Endothelial cell of umbilical vein (primary cell): Measurements from ENCODE around the gene TTLL13. TPM values are rescaled to one million over a fixed set of nuclear protein-coding genes. Genes with fewer than 3 reads are reported as not detected.

ENCODE experiments used
- BruUV-seq: library from RNA; stranded (reverse); fragments of 400-500 nt; replicated peaks from 2 replicates; lab custom pipeline; 2021; lab: Mats Ljungman, UMichigan
- CTCF ChIA-PET: fragments of 300-600, 350-600 bp; sonication (Branson Sonifier 250); formaldehyde crosslinking; loops from one replicate; lab custom pipeline; 2021; ENCODE audit warnings: antibody characterized with exemption, inconsistent platforms; lab: Charles Lee
- POLR2A ChIA-PET: fragments of 300-600, 350-600 bp; sonication (Branson Sonifier 250); formaldehyde crosslinking; loops from one replicate; lab custom pipeline; 2021; ENCODE audit warnings: antibody characterized with exemption, inconsistent platforms; lab: Charles Lee
- DNase-seq: peaks from one replicate; pipeline ENCODE4 v3.0.0-alpha.2; 2011; ENCODE audit warnings: low read depth, low spot score
- FAIRE-seq: peaks from 2 replicates; lab custom pipeline; 2011; peaks lifted over from hg19 to GRCh38; lab: Jason Lieb, UNC
- H2AFZ ChIP-seq: 2 replicates; pipeline ENCODE4 v1.6.0; 2012; ENCODE audit warnings: low read depth, low read length, control low read depth, inconsistent platforms
- H3K27ac ChIP-seq: 2 replicates; pipeline ENCODE4 v1.5.1; 2011; ENCODE audit warnings: low read depth, mild to moderate bottlenecking, control low read depth, low read length, moderate library complexity; ENCODE audit not compliant: insufficient read depth
- H3K27me3 ChIP-seq, 2 experiments: 2 replicates each; pipeline versions ENCODE4 v1.6.0 to v1.6.1; 2011; ENCODE audit warnings: low read length in 2 of 2, mixed read lengths in 1 of 2; ENCODE audit not compliant: control insufficient read depth in 2 of 2, insufficient read depth in 2 of 2
- H3K36me3 ChIP-seq, 2 experiments: 2 replicates in 1 of 2; 3 replicates in 1 of 2; pipeline ENCODE4 v1.5.1; 2011; ENCODE audit warnings: low read length in 2 of 2, mild to moderate bottlenecking in 1 of 2, moderate library complexity in 1 of 2; ENCODE audit not compliant: control insufficient read depth in 2 of 2, insufficient read depth in 2 of 2; ENCODE audit errors: extremely low read depth in 1 of 2
- H3K4me1 ChIP-seq: 3 replicates; pipeline ENCODE4 v1.5.1; 2011; ENCODE audit warnings: mild to moderate bottlenecking, low read length; ENCODE audit not compliant: control insufficient read depth, insufficient read depth; ENCODE audit errors: extremely low read depth
- H3K4me2 ChIP-seq: 2 replicates; pipeline ENCODE4 v1.6.1; 2011; ENCODE audit warnings: low read length, control low read depth, mixed read lengths; ENCODE audit not compliant: insufficient read depth
- H3K4me3 ChIP-seq, 3 experiments: fragments of 200-600 bp in 1 of 3; sonication (generic), shearing (Covaris generic) in 1 of 3; replicated peaks in 1 of 3; 2 replicates each; pipeline ENCODE4 v1.5.1; 2011 to 2016; ENCODE audit warnings: control low read depth in 3 of 3, low read length in 3 of 3, mild to moderate bottlenecking in 2 of 3, inconsistent platforms in 1 of 3, low read depth in 1 of 3, moderate library complexity in 1 of 3; ENCODE audit not compliant: insufficient read depth in 1 of 3
- H3K79me2 ChIP-seq: 2 replicates; pipeline ENCODE4 v1.6.0; 2012; ENCODE audit warnings: low read length, inconsistent platforms; ENCODE audit not compliant: control insufficient read depth, insufficient read depth
- H3K9ac ChIP-seq: replicated peaks from 2 replicates; pipeline ENCODE3; 2011; ENCODE audit warnings: low read length, control low read depth; ENCODE audit not compliant: insufficient read depth; ENCODE audit errors: extremely low read depth
- H3K9me1 ChIP-seq: replicated peaks from 3 replicates; pipeline ENCODE4 v1.6.0; 2011; ENCODE audit warnings: mild to moderate bottlenecking, low read length; ENCODE audit not compliant: control insufficient read depth, insufficient read depth; ENCODE audit errors: extremely low read depth
- H3K9me3 ChIP-seq: replicated peaks from 2 replicates; pipeline ENCODE4 v1.5.1; 2012; ENCODE audit warnings: low read length, inconsistent platforms; ENCODE audit not compliant: control insufficient read depth, insufficient read depth
- H4K20me1 ChIP-seq: replicated peaks from 2 replicates; pipeline ENCODE3; 2011; ENCODE audit warnings: mild to moderate bottlenecking, low read length; ENCODE audit not compliant: control insufficient read depth, insufficient read depth; ENCODE audit errors: extremely low read depth
- EZH2 ChIP-seq: IDR thresholded peaks from 2 replicates; pipeline ENCODE4 v1.6.1; 2012; ENCODE audit warnings: borderline replicate concordance, low read depth, mild to moderate bottlenecking, moderate library complexity, low read length, inconsistent platforms; ENCODE audit not compliant: severe bottlenecking
- FOS ChIP-seq: IDR thresholded peaks from 2 replicates; pipeline ENCODE4 v1.6.1; 2011; ENCODE audit warnings: mild to moderate bottlenecking, low read length, moderate library complexity, borderline replicate concordance; ENCODE audit not compliant: insufficient read depth
- GATA2 ChIP-seq: IDR thresholded peaks from 2 replicates; pipeline ENCODE4 v1.7.0; 2011; ENCODE audit warnings: low read depth, mild to moderate bottlenecking, moderate library complexity, mixed read lengths, low read length; ENCODE audit not compliant: insufficient read length, insufficient read depth
- JUN ChIP-seq: IDR thresholded peaks from 2 replicates; pipeline ENCODE4 v1.6.1; 2011; ENCODE audit warnings: borderline replicate concordance, low read depth; ENCODE audit not compliant: insufficient read length, insufficient read depth
- MYC ChIP-seq: IDR thresholded peaks from one replicate; pipeline ENCODE4 v1.6.1; 2011; ENCODE audit warnings: mild to moderate bottlenecking, low read depth, low read length
- POLR2A ChIP-seq: IDR thresholded peaks from 2 replicates; pipeline ENCODE4 v1.6.1; 2012; ENCODE audit warnings: low read depth, mild to moderate bottlenecking, control low read depth, low read length
- POLR2AphosphoS5 ChIP-seq: IDR thresholded peaks from 2 replicates; pipeline ENCODE4 v1.6.1; 2012; ENCODE audit warnings: low read depth, mild to moderate bottlenecking, control low read depth, low read length, moderate library complexity; ENCODE audit not compliant: insufficient read depth
- dilution Hi-C: fragments of 300-500 bp; cut with MboI; formaldehyde crosslinking; loops from one replicate; pipeline ENCODE4 v1.15.0; 2019; ENCODE audit warnings: low sequenced_read_pairs; ENCODE audit not compliant: extremely low pct_ligation_motif_present
- intact Hi-C: fragments of 100-400 bp; cut with micrococcal nuclease; formaldehyde crosslinking; loops from one replicate; pipeline ENCODE4 v1.10.0; 2022
- polyA plus RNA-seq, 4 experiments: library from polyadenylated mRNA; depleted of rRNA in 3 of 4; stranded (reverse) in 3 of 4; unstranded in 1 of 4; fragments of >200 nt; gene quantifications; 2 replicates each; pipeline versions ENCODE4 v1.2.1 to v1.2.3, GENCODE V29; 2011 to 2012; ENCODE audit warnings: missing spikeins in 1 of 4
- total RNA-seq: library from RNA; stranded (reverse); gene quantifications from 2 replicates; pipeline ENCODE4 v1.2.3, GENCODE V29; 2021
- TF ChIP-seq, protein P1 (sequence below): IDR thresholded peaks from 2 replicates; pipeline ENCODE4 v1.6.1; 2011; ENCODE audit not compliant: insufficient read depth, insufficient read length
- TF ChIP-seq, protein P2 (sequence below), 2 donors: IDR thresholded peaks; 1 replicate in 1 of 2; 2 replicates in 1 of 2; pipeline ENCODE4 v1.5.1; 2011; ENCODE audit warnings: low read length in 2 of 2, mild to moderate bottlenecking in 2 of 2, moderate library complexity in 2 of 2, control low read depth in 1 of 2, inconsistent platforms in 1 of 2, low read depth in 1 of 2; ENCODE audit not compliant: insufficient read depth in 1 of 2; ENCODE audit errors: extremely low read depth in 1 of 2

The TTLL13 gene
- total and polyA plus RNA-seq, 2 donors (not counting 3 experiments of a cell fraction or from before 2014, with no cell fraction given), result 0.04 TPM; not detected in 1

DNA sequence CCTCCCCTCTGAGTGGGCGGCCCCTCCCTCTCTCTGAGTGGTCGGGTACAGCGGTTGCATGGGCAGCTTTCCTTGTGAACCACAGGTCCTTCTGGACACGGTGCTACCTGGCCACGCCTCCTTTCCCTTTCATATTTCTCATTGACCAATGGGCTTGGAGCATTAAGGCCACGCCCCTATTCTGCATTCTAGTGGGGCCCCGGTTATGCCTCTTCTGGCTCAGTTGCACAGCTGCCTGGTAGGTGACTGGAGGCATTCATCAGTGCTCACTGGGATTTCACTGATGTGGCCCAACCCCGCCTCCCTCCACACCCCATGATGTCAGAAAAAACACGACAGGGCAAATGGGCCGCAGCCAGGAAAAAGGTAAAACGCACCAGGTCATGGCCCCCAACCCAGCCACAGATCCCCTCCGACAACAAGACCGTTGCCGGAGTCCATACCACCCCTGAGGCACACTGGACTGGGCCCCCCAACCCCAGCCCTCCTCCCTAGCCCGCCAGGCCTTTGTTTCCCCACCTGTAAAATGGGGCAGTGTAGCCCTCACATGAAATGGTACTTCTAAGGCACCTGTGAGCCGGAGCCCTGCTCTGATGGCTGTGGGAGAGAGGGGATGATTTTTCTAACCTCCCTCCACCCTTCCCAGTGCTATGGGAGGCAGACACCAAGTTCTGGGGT lies 42.5 kb downstream of the TTLL13 start:
- Histone ChIP-seq H3K36me3 (no peaks in the 10 kb centered on the region), H3K27ac (no peak overlapping the region), H3K9me1 (no peaks in the 10 kb centered on the region), H2AFZ (no peak overlapping the region), H3K4me3 (no peak overlapping the region), H4K20me1 (no peaks in the 10 kb centered on the region), H3K9me3 (no peaks in the 10 kb centered on the region), H3K79me2 (no peaks in the 10 kb centered on the region), H3K27me3 (peaks cover 0 to 1% of the 10 kb centered on the region in 2 experiments), H3K4me2 (no peak overlapping the region), H3K9ac (no peak overlapping the region), H3K4me1 (no peaks in the 10 kb centered on the region)
- FAIRE-seq (no peak), DNase-seq (no peak)
- dilution Hi-C loops, result no loop called here
- intact Hi-C loops, result no loop called here
- no peak for TF ChIP-seq JUN
- TF ChIP-seq EZH2, result no peak
- TF ChIP-seq, protein P1, sequence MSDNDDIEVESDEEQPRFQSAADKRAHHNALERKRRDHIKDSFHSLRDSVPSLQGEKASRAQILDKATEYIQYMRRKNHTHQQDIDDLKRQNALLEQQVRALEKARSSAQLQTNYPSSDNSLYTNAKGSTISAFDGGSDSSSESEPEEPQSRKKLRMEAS, result no peak
- TF ChIP-seq, protein P2, sequence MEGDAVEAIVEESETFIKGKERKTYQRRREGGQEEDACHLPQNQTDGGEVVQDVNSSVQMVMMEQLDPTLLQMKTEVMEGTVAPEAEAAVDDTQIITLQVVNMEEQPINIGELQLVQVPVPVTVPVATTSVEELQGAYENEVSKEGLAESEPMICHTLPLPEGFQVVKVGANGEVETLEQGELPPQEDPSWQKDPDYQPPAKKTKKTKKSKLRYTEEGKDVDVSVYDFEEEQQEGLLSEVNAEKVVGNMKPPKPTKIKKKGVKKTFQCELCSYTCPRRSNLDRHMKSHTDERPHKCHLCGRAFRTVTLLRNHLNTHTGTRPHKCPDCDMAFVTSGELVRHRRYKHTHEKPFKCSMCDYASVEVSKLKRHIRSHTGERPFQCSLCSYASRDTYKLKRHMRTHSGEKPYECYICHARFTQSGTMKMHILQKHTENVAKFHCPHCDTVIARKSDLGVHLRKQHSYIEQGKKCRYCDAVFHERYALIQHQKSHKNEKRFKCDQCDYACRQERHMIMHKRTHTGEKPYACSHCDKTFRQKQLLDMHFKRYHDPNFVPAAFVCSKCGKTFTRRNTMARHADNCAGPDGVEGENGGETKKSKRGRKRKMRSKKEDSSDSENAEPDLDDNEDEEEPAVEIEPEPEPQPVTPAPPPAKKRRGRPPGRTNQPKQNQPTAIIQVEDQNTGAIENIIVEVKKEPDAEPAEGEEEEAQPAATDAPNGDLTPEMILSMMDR (IDR thresholded peaks at IDR 0.05; ENCODE audit: extremely low read depth in 1 of 2, insufficient read depth in 1 of 2, low read depth in 1 of 2, low read length in 2 of 2), result no peak
- no peak for TF ChIP-seq POLR2AphosphoS5
- no peak for TF ChIP-seq POLR2A
- TF ChIP-seq GATA2, result no peak
- no peak for TF ChIP-seq MYC
- no peak for TF ChIP-seq FOS
- ChIA-PET POLR2A (no interaction called here), CTCF (interaction anchor here (1.5 kb wide), 1 partner anchor 10 kb away, joined by 5 read pairs; no protein-coding TSS in a partner anchor)
- BruUV-seq, result no TSS peak
